HepG2 (cell line): ENCODE results near the gene SRI. TPM values are rescaled to one million over a fixed set of nuclear protein-coding genes. Genes with fewer than 3 reads are reported as not detected.

ENCODE experiments used
- ATAC-seq: fragments of 200-7000 bp; cut with Tn5 transposase; 3 replicates; pipeline ENCODE4 v1.9.1; 2020; ENCODE audit warnings: mild to moderate bottlenecking, moderate library complexity
- BruUV-seq: library from RNA; stranded (reverse); fragments of 400-500 nt; replicated peaks from 2 replicates; lab custom pipeline; 2021; lab: Mats Ljungman, UMichigan
- CTCF ChIA-PET: fragments of 300-600 bp; formaldehyde crosslinking; extraction: SDS; loops from one replicate; lab custom pipeline; 2021; ENCODE audit warnings: low total read pairs, inconsistent platforms, low intra/inter-chr PET ratio; lab: Yijun Ruan, JAX
- POLR2A ChIA-PET: fragments of 350-600 bp; sonication (Branson Sonifier 250); formaldehyde crosslinking; loops from one replicate; lab custom pipeline; 2020; ENCODE audit warnings: antibody characterized with exemption, inconsistent platforms; lab: Yijun Ruan, JAX
- DNase-seq: peaks from one replicate; pipeline ENCODE4 v3.0.0-alpha.2; 2015; ENCODE audit warnings: low spot score
- FAIRE-seq: peaks from 3 replicates; lab custom pipeline; 2011; peaks lifted over from hg19 to GRCh38; lab: Jason Lieb, UNC
- H2AFZ ChIP-seq: one replicate; pipeline ENCODE4 v1.6.1; 2011; ENCODE audit warnings: low read length, inconsistent platforms
- H3K27ac ChIP-seq: fragments of 300-600 bp; 3 replicates; pipeline ENCODE4 v1.8.0; 2011; ENCODE audit warnings: mixed run types, mild to moderate bottlenecking, mixed read lengths, low read length, inconsistent platforms; ENCODE audit not compliant: insufficient read depth; ENCODE audit errors: extremely low read length
- H3K27me3 ChIP-seq, 2 experiments: fragments of 200-600 bp in 1 of 2; 2 replicates in 1 of 2; 3 replicates in 1 of 2; pipeline versions ENCODE4 v1.6.0 to v1.8.0; 2011; ENCODE audit warnings: low read length in 2 of 2, mild to moderate bottlenecking in 2 of 2, moderate library complexity in 2 of 2, inconsistent platforms in 1 of 2; ENCODE audit not compliant: insufficient read depth in 2 of 2, control insufficient read depth in 1 of 2
- H3K36me3 ChIP-seq, 2 experiments: fragments of 200-600 bp in 1 of 2; replicated peaks in 1 of 2; 2 replicates in 1 of 2; 3 replicates in 1 of 2; pipeline versions ENCODE4 v1.5.1 to v1.8.0; 2011; ENCODE audit warnings: low read length in 2 of 2, inconsistent platforms in 1 of 2; ENCODE audit not compliant: insufficient read depth in 2 of 2, control insufficient read depth in 1 of 2
- H3K4me1 ChIP-seq: 2 replicates; pipeline ENCODE4 v1.5.1; 2012; ENCODE audit warnings: low read length, inconsistent platforms; ENCODE audit not compliant: insufficient read depth
- H3K4me2 ChIP-seq: 2 replicates; pipeline ENCODE4 v1.6.0; 2011; ENCODE audit warnings: low read depth, low read length, inconsistent platforms
- H3K4me3 ChIP-seq, 3 experiments: fragments of 200-600 bp in 1 of 3; sonication (generic), shearing (Covaris generic) in 1 of 3; replicated peaks in 1 of 3; 2 replicates each; pipeline ENCODE4 v1.5.1; 2011 to 2016; ENCODE audit warnings: low read length in 3 of 3, inconsistent platforms in 2 of 3, low read depth in 2 of 3, mild to moderate bottlenecking in 2 of 3, control low read depth in 1 of 3, mixed read lengths in 1 of 3; ENCODE audit not compliant: insufficient read depth in 1 of 3
- H3K79me2 ChIP-seq: one replicate; pipeline ENCODE4 v1.6.1; 2011; ENCODE audit warnings: low read length, inconsistent platforms; ENCODE audit not compliant: insufficient read depth
- H3K9ac ChIP-seq: 2 replicates; pipeline ENCODE4 v1.6.0; 2011; ENCODE audit warnings: mild to moderate bottlenecking, low read depth, low read length, inconsistent platforms; ENCODE audit not compliant: insufficient read depth
- H3K9me3 ChIP-seq: 2 replicates; pipeline ENCODE4 v1.5.1; 2012; ENCODE audit warnings: mild to moderate bottlenecking, low read length
- H4K20me1 ChIP-seq: 2 replicates; pipeline ENCODE4 v1.6.0; 2011; ENCODE audit warnings: inconsistent platforms, mild to moderate bottlenecking, low read length, moderate library complexity; ENCODE audit not compliant: insufficient read depth
- ARID3A ChIP-seq: IDR thresholded peaks from 2 replicates; pipeline ENCODE4 v1.6.1; 2012; ENCODE audit warnings: low read depth, low read length, improper control_type of control experiment
- ARNT ChIP-seq: fragments of 450-650 bp; IDR thresholded peaks from 2 replicates; pipeline ENCODE4 v1.6.1; 2017
- GTF3A ChIP-seq: sonication (generic); formaldehyde crosslinking; conservative IDR thresholded peaks from 2 replicates; pipeline ENCODE4 v1.4.0; 2020; ENCODE audit warnings: mild to moderate bottlenecking, missing genetic modification reagents
- KDM4B ChIP-seq: sonication (generic); formaldehyde crosslinking; IDR thresholded peaks from 2 replicates; pipeline ENCODE4 v1.4.0; 2020; ENCODE audit warnings: missing genetic modification reagents
- NR3C1 ChIP-seq: sonication (generic); formaldehyde crosslinking; IDR thresholded peaks from 2 replicates; pipeline ENCODE4 v1.4.0; 2020; ENCODE audit warnings: missing genetic modification reagents
- ONECUT2 ChIP-seq: sonication (generic); formaldehyde crosslinking; IDR thresholded peaks from 2 replicates; pipeline ENCODE4 v1.4.0; 2020; ENCODE audit warnings: missing genetic modification reagents
- RBM22 ChIP-seq: fragments of 200-400 bp; formaldehyde crosslinking; optimal IDR thresholded peaks from 2 replicates; pipeline ENCODE3; 2017; ENCODE audit warnings: mild to moderate bottlenecking, low read length, moderate library complexity
- TOE1 ChIP-seq: sonication (generic); formaldehyde crosslinking; IDR thresholded peaks from 2 replicates; pipeline ENCODE4 v1.4.0; 2020; ENCODE audit warnings: mild to moderate bottlenecking, missing genetic modification reagents
- ZBTB10 ChIP-seq: sonication (generic); formaldehyde crosslinking; IDR thresholded peaks from 2 replicates; pipeline ENCODE4 v1.4.0; 2020; ENCODE audit warnings: missing genetic modification reagents, borderline replicate concordance
- ZNF264 ChIP-seq: sonication (generic); formaldehyde crosslinking; IDR thresholded peaks from 2 replicates; pipeline ENCODE4 v1.4.0; 2020; ENCODE audit warnings: missing genetic modification reagents
- ZNF318 ChIP-seq: sonication (generic); formaldehyde crosslinking; IDR thresholded peaks from 2 replicates; pipeline ENCODE4 v1.4.0; 2020; ENCODE audit warnings: mild to moderate bottlenecking, missing genetic modification reagents
- ZNF737 ChIP-seq: sonication (generic); formaldehyde crosslinking; IDR thresholded peaks from 2 replicates; pipeline ENCODE4 v1.5.0; 2020; ENCODE audit warnings: missing genetic modification reagents, mild to moderate bottlenecking, borderline replicate concordance
- WGBS: methylation state at CpG from one replicate; pipeline ENCODE4 v1.1.6; 2017; ENCODE audit warnings: low lambda C conversion rate; 5-methylcytosine and 5-hydroxymethylcytosine counted together
- in situ Hi-C: cut with HindIII; loops from 2 replicates; pipeline ENCODE4 v1.10.0; 2017; ENCODE audit warnings: low pct_unique_long_range_greater_than_20kb; ENCODE audit not compliant: extremely low pct_ligation_motif_present
- intact Hi-C: fragments of 100-400 bp; cut with micrococcal nuclease; formaldehyde crosslinking; loops from one replicate; pipeline ENCODE4 v1.10.0; 2022; ENCODE audit not compliant: unreplicated experiment
- polyA plus RNA-seq, 8 experiments: library from polyadenylated mRNA; depleted of rRNA in 3 of 8; stranded (reverse) in 7 of 8; unstranded in 1 of 8; fragments of >200 nt; fragmentation: Illumina TruSeq in 4 of 8; extraction: Trizol in 4 of 8; gene quantifications; 2 replicates each; pipeline versions ENCODE4 v1.2.1 to v1.2.3, GENCODE V29; 2011 to 2016; ENCODE audit warnings: low read depth in 4 of 8, missing spikeins in 1 of 8, mixed read lengths in 1 of 8; ENCODE audit not compliant: insufficient read depth in 1 of 8
- total RNA-seq, 5 experiments: library from RNA; depleted of rRNA; stranded (reverse); fragments of >200 nt; fragmentation: Illumina TruSeq; extraction: Trizol; gene quantifications; 2 replicates each; pipeline ENCODE4 v1.2.3, GENCODE V29; 2016; ENCODE audit warnings: low read depth in 1 of 5

SRI gene
- total and polyA plus RNA-seq, 2 of the 13 experiments (the other 11 are each of a cell fraction or from before 2014, with no cell fraction given), result 0.33 TPM; not detected in 1

GRCh38 chr7:88183051-88183450 is 36.8 kb downstream of the SRI start:
- H3K79me2 ChIP-seq, result no peaks in the 10 kb centered on the region
- ChIA-PET POLR2A (no interaction called here), CTCF (no interaction called here)
- 0 out of 2 replicates have a peak, but pooled peaks cover 5% of the 10 kb centered on the region for H3K4me1 ChIP-seq
- H3K9ac ChIP-seq, result no peak overlapping the region
- no peak overlapping the region for H3K4me3 ChIP-seq
- ATAC-seq (no peak), FAIRE-seq (no peak), DNase-seq (no peak)
- H3K4me2 ChIP-seq, result no peak overlapping the region
- intact Hi-C loops, result no loop called here
- 100% methylated on average over 1 of the region's 1 CpG for WGBS
- H3K9me3 ChIP-seq, result no peaks in the 10 kb centered on the region
- no peak overlapping the region for H2AFZ ChIP-seq
- H3K36me3 ChIP-seq, result no peaks in the 10 kb centered on the region
- no TSS peak for BruUV-seq
- no peak overlapping the region for H3K27ac ChIP-seq
- H3K27me3 ChIP-seq, result no peaks in the 10 kb centered on the region
- H4K20me1 ChIP-seq, result no peaks in the 10 kb centered on the region
- in situ Hi-C loops, result no loop called here
- no peak for TF ChIP-seq ZNF318
- no peak for TF ChIP-seq RBM22
- TF ChIP-seq TOE1 (CRISPR knock-in tag), result no peak
- no peak for TF ChIP-seq NR3C1 (CRISPR knock-in tag)
- no peak for TF ChIP-seq GTF3A (CRISPR knock-in tag)
- TF ChIP-seq ZBTB10 (CRISPR knock-in tag), result no peak
- TF ChIP-seq KDM4B (CRISPR knock-in tag), result no peak
- no peak for TF ChIP-seq ARID3A
- no peak for TF ChIP-seq ZNF264 (CRISPR knock-in tag)
- no peak for TF ChIP-seq ONECUT2
- no peak for TF ChIP-seq ZNF737 (CRISPR knock-in tag)
- no peak for TF ChIP-seq ARNT
